Measurements from ENCODE around the gene B4GALT6. TPM values are rescaled to one million over a fixed set of nuclear protein-coding genes. Genes with fewer than 3 reads are reported as not detected.

B4GALT6 gene
- total RNA-seq, 6 donors from 2014 or later, result 0.55 to 3.4 (median 1.8) TPM; not detected in 1

GRCh38 chr18:31616586-31616985, 67.8 kb downstream of the B4GALT6 start:
- TF ChIP-seq CTCF (IDR thresholded peaks at IDR 0.05), result no peak
- TF ChIP-seq POLR2AphosphoS5 (IDR thresholded peaks at IDR 0.05), result no peak
- TF ChIP-seq EP300 (IDR thresholded peaks at IDR 0.05), result no peak
- TF ChIP-seq POLR2A (IDR thresholded peaks at IDR 0.05), result no peak
- no peaks in the 10 kb centered on the region for H3K36me3 ChIP-seq
- DNase-seq (no peak), ATAC-seq (ENCODE audit: low FRiP score in 2 of 2) (no peak)
- no peak overlapping the region for H3K27ac ChIP-seq
- no peaks in the 10 kb centered on the region for H3K27me3 ChIP-seq
- no peaks in the 10 kb centered on the region for H3K4me1 ChIP-seq
- no peaks in the 10 kb centered on the region for H3K9me3 ChIP-seq
- no peak overlapping the region for H3K4me3 ChIP-seq
- WGBS, 2 donors, result 88 to 93% methylated on average over 4 of the region's 4 CpGs

GRCh38 chr18:31614044-31614443, 70.3 kb downstream of the B4GALT6 start:
- no peaks in the 10 kb centered on the region for H3K27me3 ChIP-seq
- no peak overlapping the region for H3K4me3 ChIP-seq
- no peaks in the 10 kb centered on the region for H3K9me3 ChIP-seq
- ATAC-seq (ENCODE audit: low FRiP score in 2 of 2), result no peak
- 54 to 89% methylated on average over 2 of the region's 2 CpGs for WGBS, 2 donors
- H3K36me3 ChIP-seq, result no peaks in the 10 kb centered on the region
- DNase-seq, result no peak
- H3K4me1 ChIP-seq, result no peaks in the 10 kb centered on the region
- no peak for TF ChIP-seq CTCF (IDR thresholded peaks at IDR 0.05)
- no peak for TF ChIP-seq POLR2AphosphoS5 (IDR thresholded peaks at IDR 0.05)
- no peak for TF ChIP-seq EP300 (IDR thresholded peaks at IDR 0.05)
- TF ChIP-seq POLR2A (IDR thresholded peaks at IDR 0.05), result no peak
- no peak overlapping the region for H3K27ac ChIP-seq

GRCh38 chr18:31612124-31612523, 72.3 kb downstream of the B4GALT6 start:
- no peaks in the 10 kb centered on the region for H3K4me1 ChIP-seq
- no peak overlapping the region for H3K27ac ChIP-seq
- 68% methylated on average over 6 of the region's 6 CpGs for WGBS, 2 donors
- H3K4me3 ChIP-seq, result no peak overlapping the region
- TF ChIP-seq POLR2AphosphoS5 (IDR thresholded peaks at IDR 0.05) (no peak), POLR2A (IDR thresholded peaks at IDR 0.05) (no peak), CTCF (IDR thresholded peaks at IDR 0.05) (no peak), EP300 (IDR thresholded peaks at IDR 0.05) (no peak)
- H3K27me3 ChIP-seq, result no peaks in the 10 kb centered on the region
- ATAC-seq (ENCODE audit: low FRiP score in 2 of 2) (no peak), DNase-seq (no peak)
- H3K9me3 ChIP-seq, result no peaks in the 10 kb centered on the region
- H3K36me3 ChIP-seq, result no peaks in the 10 kb centered on the region

GRCh38 chr18:31611511-31611910, 72.9 kb downstream of the B4GALT6 start:
- TF ChIP-seq CTCF (IDR thresholded peaks at IDR 0.05), result no peak
- TF ChIP-seq EP300 (IDR thresholded peaks at IDR 0.05), result no peak
- TF ChIP-seq POLR2A (IDR thresholded peaks at IDR 0.05), result no peak
- no peak for TF ChIP-seq POLR2AphosphoS5 (IDR thresholded peaks at IDR 0.05)
- Histone ChIP-seq H3K4me1 (no peaks in the 10 kb centered on the region), H3K36me3 (no peaks in the 10 kb centered on the region), H3K27me3 (no peaks in the 10 kb centered on the region), H3K27ac (no peak overlapping the region), H3K9me3 (no peaks in the 10 kb centered on the region), H3K4me3 (no peak overlapping the region)
- ATAC-seq (ENCODE audit: low FRiP score in 2 of 2), result no peak
- WGBS, 2 donors, result 88% methylated on average over 5 of the region's 5 CpGs
- DNase-seq, result no peak

All from upper lobe of left lung (tissue), 6 donors.